ENCODE results near the gene CA10.

Gene CA10

GRCh38 chr17:51853857-51854256, 304.7 kb downstream of the CA10 start:
- Histone ChIP-seq H2BK12ac (ENCODE audit: low read length) (no peak overlapping the region), H3K4me2 (ENCODE audit: low read length) (no peak overlapping the region), H3K27me3 (ENCODE audit: insufficient read depth, low read length) (no peaks in the 10 kb centered on the region), H3K4ac (ENCODE audit: low read depth, low read length) (no peak overlapping the region), H3K79me2 (ENCODE audit: control insufficient read depth, insufficient read depth, low read length, poor library complexity) (no peaks in the 10 kb centered on the region), H3K18ac (ENCODE audit: low read length) (no peak overlapping the region), H3K14ac (ENCODE audit: low read length) (no peak overlapping the region), H2AK5ac (ENCODE audit: low read length) (no peak overlapping the region), H3K9me3 (ENCODE audit: insufficient read depth, low read depth, low read length) (no peaks in the 10 kb centered on the region), H4K8ac (ENCODE audit: low read depth, low read length) (no peak overlapping the region), H2BK120ac (ENCODE audit: insufficient read depth, low read length, poor library complexity) (no peak overlapping the region), H4K91ac (ENCODE audit: low read depth, low read length) (no peak overlapping the region), H3K4me1 (ENCODE audit: control insufficient read depth in 1 of 2, insufficient read depth in 2 of 2, low read length in 2 of 2) (no peaks in the 10 kb centered on the region), H2AFZ (ENCODE audit: insufficient read depth, low read length, poor library complexity) (no peak overlapping the region), H3K23ac (ENCODE audit: low read length) (no peak overlapping the region), H2BK5ac (ENCODE audit: low read depth, low read length, poor library complexity) (no peak overlapping the region), H3K9ac (ENCODE audit: low read length) (no peak overlapping the region), H4K12ac (ENCODE audit: low read depth, low read length) (no peak overlapping the region), H3K79me1 (ENCODE audit: low read length) (no peaks in the 10 kb centered on the region), H3K27ac (ENCODE audit: low read depth, low read length) (no peak overlapping the region), H3K36me3 (ENCODE audit: control insufficient read depth in 1 of 2, insufficient read depth in 2 of 2, low read length in 2 of 2) (no peaks in the 10 kb centered on the region), H3K4me3 (ENCODE audit: low read depth, low read length) (no peak overlapping the region)
- WGBS (ENCODE audit: extremely low coverage, insufficient coverage, insufficient read length) = no CpG with 5 or more reads among the region's 5 CpGs
- DNase-seq = peak in 1 of 2 donors; percentile 34

- Histone ChIP-seq H3K4me1 (ENCODE audit: control insufficient read depth in 1 of 2, insufficient read depth in 2 of 2, low read length in 2 of 2) (no peaks in the 10 kb centered on the region), H3K9ac (ENCODE audit: low read length) (no peak overlapping the region), H2AK5ac (ENCODE audit: low read length) (no peak overlapping the region)
Observed at GRCh38 chr17:51852603-51853002, 305.9 kb downstream of the CA10 start.

GRCh38 chr17:51850201-51850600, 308.3 kb downstream of the CA10 start:
- no peak overlapping the region for H3K4me3 ChIP-seq (ENCODE audit: low read depth, low read length)
- no peaks in the 10 kb centered on the region for H3K36me3 ChIP-seq (ENCODE audit: control insufficient read depth in 1 of 2, insufficient read depth in 2 of 2, low read length in 2 of 2)

More at GRCh38 chr17:51852603-51853002, 305.9 kb downstream of the CA10 start:
- H2BK5ac ChIP-seq (ENCODE audit: low read depth, low read length, poor library complexity) = no peak overlapping the region
- no peak overlapping the region for H4K91ac ChIP-seq (ENCODE audit: low read depth, low read length)
- H3K79me1 ChIP-seq (ENCODE audit: low read length) = no peaks in the 10 kb centered on the region
- no peak overlapping the region for H3K14ac ChIP-seq (ENCODE audit: low read length)
- no peak overlapping the region for H3K4ac ChIP-seq (ENCODE audit: low read depth, low read length)
- no peaks in the 10 kb centered on the region for H3K27me3 ChIP-seq (ENCODE audit: insufficient read depth, low read length)
- H3K36me3 ChIP-seq (ENCODE audit: control insufficient read depth in 1 of 2, insufficient read depth in 2 of 2, low read length in 2 of 2) = no peaks in the 10 kb centered on the region
- no peak overlapping the region for H3K23ac ChIP-seq (ENCODE audit: low read length)
- no peak overlapping the region for H3K18ac ChIP-seq (ENCODE audit: low read length)
- H4K8ac ChIP-seq (ENCODE audit: low read depth, low read length) = no peak overlapping the region
- H3K4me3 ChIP-seq (ENCODE audit: low read depth, low read length) = no peak overlapping the region
- H2AFZ ChIP-seq (ENCODE audit: insufficient read depth, low read length, poor library complexity) = no peak overlapping the region
- no peak overlapping the region for H4K12ac ChIP-seq (ENCODE audit: low read depth, low read length)
- no peak for DNase-seq
- no peaks in the 10 kb centered on the region for H3K79me2 ChIP-seq (ENCODE audit: control insufficient read depth, insufficient read depth, low read length, poor library complexity)
- H3K4me2 ChIP-seq (ENCODE audit: low read length) = no peak overlapping the region
- no peak overlapping the region for H2BK12ac ChIP-seq (ENCODE audit: low read length)
- no peak overlapping the region for H2BK120ac ChIP-seq (ENCODE audit: insufficient read depth, low read length, poor library complexity)
- no peaks in the 10 kb centered on the region for H3K9me3 ChIP-seq (ENCODE audit: insufficient read depth, low read depth, low read length)
- H3K27ac ChIP-seq (ENCODE audit: low read depth, low read length) = no peak overlapping the region

GRCh38 chr17:51848451-51848850, 310.1 kb downstream of the CA10 start:
- H3K79me1 ChIP-seq (ENCODE audit: low read length) = no peaks in the 10 kb centered on the region

More at GRCh38 chr17:51850201-51850600, 308.3 kb downstream of the CA10 start:
- Histone ChIP-seq H3K79me1 (ENCODE audit: low read length) (no peaks in the 10 kb centered on the region), H3K4me2 (ENCODE audit: low read length) (no peak overlapping the region), H3K79me2 (ENCODE audit: control insufficient read depth, insufficient read depth, low read length, poor library complexity) (no peaks in the 10 kb centered on the region), H3K27ac (ENCODE audit: low read depth, low read length) (no peak overlapping the region), H2AFZ (ENCODE audit: insufficient read depth, low read length, poor library complexity) (no peak overlapping the region), H3K14ac (ENCODE audit: low read length) (no peak overlapping the region), H3K23ac (ENCODE audit: low read length) (no peak overlapping the region), H2AK5ac (ENCODE audit: low read length) (no peak overlapping the region), H2BK5ac (ENCODE audit: low read depth, low read length, poor library complexity) (no peak overlapping the region), H4K12ac (ENCODE audit: low read depth, low read length) (no peak overlapping the region), H2BK120ac (ENCODE audit: insufficient read depth, low read length, poor library complexity) (no peak overlapping the region), H3K9ac (ENCODE audit: low read length) (no peak overlapping the region), H4K91ac (ENCODE audit: low read depth, low read length) (no peak overlapping the region), H4K8ac (ENCODE audit: low read depth, low read length) (no peak overlapping the region), H3K18ac (ENCODE audit: low read length) (no peak overlapping the region), H2BK12ac (ENCODE audit: low read length) (no peak overlapping the region), H3K4me1 (ENCODE audit: control insufficient read depth in 1 of 2, insufficient read depth in 2 of 2, low read length in 2 of 2) (no peaks in the 10 kb centered on the region), H3K9me3 (ENCODE audit: insufficient read depth, low read depth, low read length) (no peaks in the 10 kb centered on the region), H3K4ac (ENCODE audit: low read depth, low read length) (no peak overlapping the region), H3K27me3 (ENCODE audit: insufficient read depth, low read length) (no peaks in the 10 kb centered on the region)
- WGBS (ENCODE audit: extremely low coverage, insufficient coverage, insufficient read length) = no CpG with 5 or more reads among the region's 3 CpGs
- DNase-seq = no peak

More at GRCh38 chr17:51848451-51848850, 310.1 kb downstream of the CA10 start:
- Histone ChIP-seq H3K23ac (ENCODE audit: low read length) (no peak overlapping the region), H3K18ac (ENCODE audit: low read length) (no peak overlapping the region), H2BK5ac (ENCODE audit: low read depth, low read length, poor library complexity) (no peak overlapping the region), H2AFZ (ENCODE audit: insufficient read depth, low read length, poor library complexity) (no peak overlapping the region), H2AK5ac (ENCODE audit: low read length) (no peak overlapping the region), H4K91ac (ENCODE audit: low read depth, low read length) (no peak overlapping the region), H3K9ac (ENCODE audit: low read length) (no peak overlapping the region), H3K79me2 (ENCODE audit: control insufficient read depth, insufficient read depth, low read length, poor library complexity) (no peaks in the 10 kb centered on the region), H3K4ac (ENCODE audit: low read depth, low read length) (no peak overlapping the region), H2BK12ac (ENCODE audit: low read length) (no peak overlapping the region), H3K4me2 (ENCODE audit: low read length) (no peak overlapping the region), H3K36me3 (ENCODE audit: control insufficient read depth in 1 of 2, insufficient read depth in 2 of 2, low read length in 2 of 2) (no peaks in the 10 kb centered on the region), H3K9me3 (ENCODE audit: insufficient read depth, low read depth, low read length) (no peaks in the 10 kb centered on the region), H3K14ac (ENCODE audit: low read length) (no peak overlapping the region), H3K27ac (ENCODE audit: low read depth, low read length) (no peak overlapping the region), H4K12ac (ENCODE audit: low read depth, low read length) (no peak overlapping the region), H3K4me1 (ENCODE audit: control insufficient read depth in 1 of 2, insufficient read depth in 2 of 2, low read length in 2 of 2) (no peaks in the 10 kb centered on the region), H4K8ac (ENCODE audit: low read depth, low read length) (no peak overlapping the region), H3K27me3 (ENCODE audit: insufficient read depth, low read length) (no peaks in the 10 kb centered on the region), H2BK120ac (ENCODE audit: insufficient read depth, low read length, poor library complexity) (no peak overlapping the region), H3K4me3 (ENCODE audit: low read depth, low read length) (no peak overlapping the region)
- peak; percentile 65 to 84 for DNase-seq
- no CpG with 5 or more reads among the region's 3 CpGs for WGBS (ENCODE audit: extremely low coverage, insufficient coverage, insufficient read length)

Data from trophoblast cell (in vitro differentiated cells and primary cell).